T-helper 2 cell treated with Interferon-gamma antibody and Interleukin-4, amounts not matched to agents 100 ng/mL and 5 ng/mL, for 36 hours (primary cell): ENCODE measurements around the gene THAP6. TPM values are rescaled to one million over a fixed set of nuclear protein-coding genes. Genes with fewer than 3 reads are reported as not detected.

ENCODE experiments used
- intact Hi-C: fragments of 100-400 bp; cut with micrococcal nuclease; formaldehyde crosslinking; loops from one replicate; pipeline ENCODE4 v1.15.1; 2023
- total RNA-seq: library from RNA; stranded (reverse); gene quantifications from 2 replicates; pipeline ENCODE4 v1.2.3, GENCODE V29; 2022

Gene THAP6
- total RNA-seq, 1 donor from 2014 or later, result 19.2 TPM

- intact Hi-C loops, result no loop called here
Observed at GRCh38 chr4:75566911-75567310, 52.6 kb downstream of the THAP6 start.

GRCh38 chr4:75567725-75568124 is 53.5 kb downstream of the THAP6 start:
- intact Hi-C loops, result no loop called here

Other genes starting within 250 kb of the THAP6 start
- 24.2 and 24.9 TPM in 2 replicates for gene RCHY1, start 70 bp upstream of the THAP6 start, total RNA-seq
- gene ODAPH, start 41.6 kb downstream of the THAP6 start, total RNA-seq, result 0.86 and 1.2 TPM in 2 replicates
- gene CDKL2, start 116.1 kb downstream of the THAP6 start, total RNA-seq, result 0.34 and 0.75 TPM in 2 replicates
- gene G3BP2, start 158.9 kb downstream of the THAP6 start, total RNA-seq, result 136 and 141 TPM in 2 replicates
- 48.0 and 49.3 TPM in 2 replicates for gene USO1, start 210.1 kb downstream of the THAP6 start, total RNA-seq